NAMALWA (cell line): ENCODE data around the gene SPAG4.
A peak's percentile ranks its signal among the peaks of the same experiment; 100 is the strongest.

ENCODE experiments used
- DNase-seq: peaks from one replicate; pipeline ENCODE4 v3.0.0-alpha.2; 2015; ENCODE audit warnings: low spot score

Gene SPAG4

DNA sequence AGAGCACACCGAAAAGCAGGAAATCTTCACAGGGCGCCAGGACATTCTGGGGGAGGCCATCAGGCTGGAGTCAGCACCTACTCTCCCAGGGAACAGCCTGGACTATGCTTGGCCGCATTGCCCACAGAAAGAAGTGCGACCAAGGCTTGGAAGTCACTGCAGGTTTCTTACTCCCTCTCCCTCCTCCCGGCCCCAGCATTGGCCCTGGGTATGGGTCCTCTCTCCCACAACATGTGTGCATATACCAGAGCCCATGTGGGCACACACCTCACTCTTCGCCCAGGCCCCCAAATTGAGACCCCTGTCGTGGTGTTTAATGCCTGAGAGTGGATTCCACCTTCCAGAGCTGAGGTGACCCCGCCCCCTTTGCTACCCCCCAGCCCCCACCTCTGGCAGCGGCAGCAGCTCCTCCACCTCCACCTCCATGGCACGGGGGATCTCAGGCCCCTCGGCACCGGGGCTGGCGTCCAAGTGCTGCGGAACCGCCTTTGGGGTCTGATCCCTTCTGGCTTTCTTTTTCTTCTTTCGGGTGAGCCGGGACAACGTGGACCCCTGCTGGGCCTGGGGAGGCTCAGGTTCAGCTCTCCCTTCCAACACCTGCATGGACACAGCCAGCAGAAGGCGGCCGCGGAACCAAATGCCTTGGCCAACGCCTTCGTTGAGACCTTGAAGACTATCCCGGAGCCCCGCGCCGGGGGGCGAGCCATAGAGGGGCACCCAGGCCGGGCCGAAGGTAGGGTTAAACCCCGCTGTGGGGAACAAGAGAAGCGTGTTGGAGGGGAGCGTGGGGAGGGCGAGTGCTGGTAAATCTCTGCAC, 15.2 kb upstream of the SPAG4 start:
- no peak for DNase-seq

DNA sequence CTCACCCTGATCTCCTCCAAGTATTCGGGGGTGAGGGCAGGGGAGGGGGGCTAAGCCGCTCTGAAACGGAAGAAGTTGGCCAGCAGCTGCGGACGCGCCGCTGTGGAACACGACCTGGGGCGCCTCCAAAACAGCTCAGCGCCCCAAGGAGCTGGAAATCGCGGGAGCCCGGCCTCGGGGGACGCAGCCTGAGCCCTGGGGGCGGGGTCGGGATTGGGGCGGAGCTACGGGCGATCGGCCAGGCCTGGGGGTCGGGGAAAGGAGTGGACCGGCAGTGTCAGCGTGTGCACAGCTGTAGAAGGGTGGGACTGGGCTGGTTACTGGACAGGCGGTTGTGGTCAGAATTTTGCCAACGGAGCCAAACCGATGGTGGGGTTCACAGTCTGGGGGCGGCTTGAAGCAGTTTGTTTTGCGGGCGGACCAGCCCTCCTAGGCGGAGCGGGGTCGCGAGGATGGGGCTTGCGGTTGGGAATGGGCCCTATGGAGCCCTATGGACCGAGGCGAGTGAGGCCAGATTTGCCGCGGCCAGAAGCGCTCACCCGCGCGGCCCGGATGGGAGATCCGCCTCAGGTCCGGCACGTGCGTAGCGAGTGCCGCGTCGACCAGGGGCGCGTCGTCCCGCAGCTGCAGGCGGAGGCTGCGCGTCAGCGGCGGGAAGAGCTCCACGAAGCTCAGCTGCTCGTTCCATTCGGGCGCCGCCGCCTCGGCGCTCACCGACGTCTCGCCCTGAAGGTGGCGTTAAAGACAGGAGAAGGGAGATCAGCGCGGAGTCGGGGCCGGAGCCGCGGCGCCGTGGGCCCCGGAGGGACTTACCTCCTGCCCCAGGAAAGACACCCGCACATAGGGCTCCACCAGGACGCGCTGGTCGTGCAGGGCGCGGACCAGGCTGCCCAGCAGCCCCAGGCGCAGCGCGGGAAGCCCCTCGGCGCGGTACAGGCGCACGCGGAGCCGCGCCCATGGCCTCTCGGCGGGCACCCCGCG, 14.3 kb upstream of the SPAG4 start:
- no peak for DNase-seq

DNA sequence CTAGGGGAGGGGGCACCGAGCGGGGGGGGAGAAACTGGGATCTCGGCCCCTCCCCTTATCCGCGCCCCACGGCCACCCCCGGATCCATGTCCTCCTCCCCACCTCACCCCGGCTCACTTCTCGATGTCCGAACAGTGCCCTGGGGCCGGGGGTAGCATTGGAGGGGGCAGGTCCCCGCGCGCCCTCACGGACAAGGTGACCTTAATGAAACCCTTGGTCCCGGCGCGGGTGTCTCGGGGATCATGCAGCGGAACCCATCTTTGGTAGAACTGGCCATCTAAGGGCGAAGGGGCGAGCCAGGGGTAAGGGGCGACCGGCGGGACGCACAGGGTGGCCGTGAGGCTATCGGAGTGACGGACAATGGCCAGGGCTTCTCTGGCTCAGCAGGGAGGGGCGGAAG, 13.6 kb upstream of the SPAG4 start:
- no peak for DNase-seq

DNA sequence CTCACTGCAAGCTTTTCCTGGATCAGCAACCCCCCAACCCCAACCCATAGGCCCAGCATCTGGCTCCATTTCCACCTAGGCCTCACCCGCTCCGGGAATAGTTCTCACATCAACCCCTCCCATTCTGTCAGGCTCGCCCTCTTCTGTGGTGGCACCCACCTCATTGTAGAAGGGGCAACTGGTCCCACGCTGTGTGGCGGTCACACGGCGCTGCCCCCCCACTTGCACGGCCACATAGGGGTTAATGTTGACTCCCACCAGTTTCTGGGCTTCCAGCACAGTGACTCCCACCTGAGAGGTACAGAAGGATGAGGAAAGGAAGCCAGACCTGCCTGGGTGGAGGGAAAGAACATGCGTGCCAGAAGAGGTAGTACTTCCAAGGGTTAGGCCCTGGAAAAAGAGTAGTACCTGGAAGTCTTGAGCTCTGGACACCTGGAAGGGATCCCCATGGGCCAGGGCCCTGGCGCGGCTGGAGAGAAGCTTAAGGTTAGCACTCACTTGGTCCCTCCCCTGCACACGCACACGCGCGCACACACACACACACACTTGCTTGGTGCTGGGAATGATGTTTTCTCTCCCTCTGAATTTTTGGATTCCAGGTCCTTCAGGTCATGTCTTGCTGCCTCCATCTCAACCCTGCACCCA, 12.7 kb upstream of the SPAG4 start:
- no peak for DNase-seq

GRCh38 chr20:35603695-35604448, 11.8 kb upstream of the SPAG4 start:
- no peak for DNase-seq

- peak; percentile 53 for DNase-seq
Observed at GRCh38 chr20:35604449-35604747, 11.2 kb upstream of the SPAG4 start.

- no peak for DNase-seq
Observed at GRCh38 chr20:35606127-35606526, 9.5 kb upstream of the SPAG4 start.

- no peak for DNase-seq
Observed at GRCh38 chr20:35607003-35607735, 8.5 kb upstream of the SPAG4 start.

- no peak for DNase-seq
Observed at GRCh38 chr20:35610833-35611427, 4.7 kb upstream of the SPAG4 start.

DNA sequence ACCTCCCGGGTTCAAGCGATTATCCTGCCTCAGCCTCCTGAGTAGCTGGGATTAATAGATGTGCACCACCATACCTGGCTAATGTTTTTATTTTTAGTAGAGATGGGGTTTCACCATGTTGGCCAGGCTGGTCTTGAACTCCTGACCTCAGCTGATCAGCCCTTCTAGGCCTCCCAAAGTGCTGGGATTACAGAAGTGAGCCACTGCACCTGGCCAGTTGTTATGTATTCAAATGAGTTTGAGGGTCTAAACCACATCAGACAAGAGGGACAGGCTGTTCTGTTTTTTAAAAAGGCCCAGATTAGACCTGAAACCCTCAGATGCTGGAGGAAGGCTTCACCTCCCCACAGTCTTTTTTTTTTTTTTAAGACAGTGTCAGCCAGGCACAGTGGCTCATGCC, 4.1 kb upstream of the SPAG4 start:
- peak; percentile 77 for DNase-seq

- peak; percentile 100 for DNase-seq
Observed at GRCh38 chr20:35616465-35617396, 1.1 kb downstream of the SPAG4 start.

DNA sequence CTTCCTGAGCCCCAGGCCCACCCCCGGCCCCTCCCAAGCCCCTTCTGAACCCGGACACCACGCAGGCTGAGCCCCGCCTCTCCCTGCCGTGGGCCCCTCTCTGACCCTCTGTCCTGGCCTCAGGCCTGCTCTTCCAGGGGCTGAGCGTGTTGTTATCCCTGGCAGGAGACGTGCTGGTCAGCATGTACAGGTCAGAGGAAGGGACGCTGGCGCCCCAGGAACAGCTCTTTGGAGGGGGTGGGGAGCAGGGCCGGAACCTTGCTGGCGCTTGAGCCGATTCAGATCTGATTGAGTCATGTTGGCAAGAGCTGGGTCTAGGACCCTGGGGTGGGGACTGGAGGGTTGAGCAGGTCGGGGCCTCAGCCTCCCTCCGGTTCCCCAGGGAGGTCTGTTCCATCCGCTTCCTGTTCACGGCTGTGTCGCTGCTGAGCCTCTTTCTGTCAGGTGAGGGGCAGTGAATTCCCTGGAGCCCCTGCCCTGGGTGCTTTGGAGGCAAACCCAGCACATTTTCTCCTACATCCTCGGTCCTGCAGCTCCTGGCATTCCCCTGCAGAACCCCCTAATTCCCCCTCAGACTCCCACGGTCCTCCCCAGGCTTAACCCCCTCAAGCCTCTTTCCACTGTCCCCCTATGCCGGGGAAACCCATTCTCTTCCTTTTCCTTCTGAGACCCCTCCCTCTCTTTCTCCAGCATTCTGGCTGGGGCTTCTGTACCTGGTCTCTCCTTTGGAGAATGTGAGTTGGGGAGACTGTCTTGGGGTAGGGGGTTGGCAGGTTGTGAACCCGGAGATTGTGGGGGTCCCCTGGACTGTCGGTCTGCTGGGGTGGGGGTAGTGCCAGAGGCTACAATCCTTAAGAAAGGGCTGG, 2.0 kb downstream of the SPAG4 start:
- DNase-seq: peak; percentile 85

- peak; percentile 45 for DNase-seq
Observed at GRCh38 chr20:35618263-35619131, 2.9 kb downstream of the SPAG4 start.

DNA sequence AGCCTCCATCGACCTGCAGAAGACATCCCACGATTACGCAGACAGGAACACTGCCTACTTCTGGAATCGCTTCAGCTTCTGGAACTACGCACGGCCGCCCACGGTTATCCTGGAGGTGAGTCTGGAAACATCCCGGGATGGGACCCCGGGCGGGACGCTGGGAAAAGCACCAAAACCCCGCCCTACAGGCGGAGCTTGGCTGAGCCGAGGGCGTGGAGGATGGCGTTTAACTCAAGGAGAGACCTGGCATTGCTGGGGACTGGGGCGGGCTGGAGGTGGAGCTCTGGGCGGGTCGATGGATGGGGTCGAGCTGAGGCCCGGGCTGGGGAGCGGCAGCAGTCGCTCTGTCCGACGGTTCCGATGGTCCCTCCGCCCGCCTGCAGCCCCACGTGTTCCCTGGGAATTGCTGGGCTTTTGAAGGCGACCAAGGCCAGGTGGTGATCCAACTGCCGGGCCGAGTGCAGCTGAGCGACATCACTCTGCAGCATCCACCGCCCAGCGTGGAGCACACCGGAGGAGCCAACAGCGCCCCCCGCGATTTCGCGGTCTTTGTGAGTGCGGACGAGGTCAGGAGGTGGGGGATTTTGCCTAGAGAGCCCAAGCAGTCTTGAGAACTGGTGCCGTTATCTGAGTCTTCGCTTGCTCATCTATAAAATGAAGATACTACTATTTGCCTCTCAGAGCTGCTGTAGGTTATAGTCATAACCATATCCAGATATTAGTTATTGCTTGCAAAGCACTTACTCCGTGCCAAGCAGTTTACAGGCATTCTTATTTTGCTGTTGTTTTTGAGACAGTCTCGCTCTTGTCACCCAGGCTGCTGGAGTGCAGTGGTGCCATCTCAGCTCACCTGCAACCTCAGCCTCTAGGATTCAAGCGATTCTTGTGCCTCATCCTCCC, 3.8 kb downstream of the SPAG4 start:
- DNase-seq: peak; percentile 94

- no peak for DNase-seq
Observed at GRCh38 chr20:35620818-35621559, 5.4 kb downstream of the SPAG4 start.

DNA sequence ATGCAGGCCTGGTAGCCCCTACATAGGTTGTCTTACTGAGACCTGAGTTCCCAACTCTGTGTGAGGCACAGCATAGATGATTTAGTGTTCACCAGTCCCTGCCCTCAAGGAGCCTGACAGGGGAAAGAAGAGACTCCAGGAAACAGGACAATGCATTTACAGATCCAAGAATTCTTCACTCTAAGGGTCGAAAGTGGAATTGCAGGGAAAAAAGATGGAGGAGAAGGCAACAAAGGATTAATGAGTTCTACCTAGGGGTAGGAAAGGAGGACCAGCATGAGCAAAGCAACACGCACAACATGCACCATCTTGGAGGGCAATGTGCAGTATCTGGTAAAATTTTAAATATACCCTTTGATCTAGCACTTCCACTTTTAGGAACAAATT, 5.9 kb downstream of the SPAG4 start:
- DNase-seq: no peak
